Erythroblast (primary cell): ENCODE measurements around the gene RBM20.

Source experiments
- DNase-seq, 2 experiments: peaks; one replicate each; lab custom pipeline; 2025; lab: John Stamatoyannopoulos, UW
- GATA1 ChIP-seq: IDR thresholded peaks from 2 replicates; pipeline ENCODE4 v1.6.1; 2011; ENCODE audit warnings: low read depth, mild to moderate bottlenecking, control low read depth, low read length, moderate library complexity
- POLR2A ChIP-seq: IDR thresholded peaks from 2 replicates; pipeline ENCODE4 v1.6.1; 2011; ENCODE audit warnings: mild to moderate bottlenecking, low read length

The RBM20 gene

DNA sequence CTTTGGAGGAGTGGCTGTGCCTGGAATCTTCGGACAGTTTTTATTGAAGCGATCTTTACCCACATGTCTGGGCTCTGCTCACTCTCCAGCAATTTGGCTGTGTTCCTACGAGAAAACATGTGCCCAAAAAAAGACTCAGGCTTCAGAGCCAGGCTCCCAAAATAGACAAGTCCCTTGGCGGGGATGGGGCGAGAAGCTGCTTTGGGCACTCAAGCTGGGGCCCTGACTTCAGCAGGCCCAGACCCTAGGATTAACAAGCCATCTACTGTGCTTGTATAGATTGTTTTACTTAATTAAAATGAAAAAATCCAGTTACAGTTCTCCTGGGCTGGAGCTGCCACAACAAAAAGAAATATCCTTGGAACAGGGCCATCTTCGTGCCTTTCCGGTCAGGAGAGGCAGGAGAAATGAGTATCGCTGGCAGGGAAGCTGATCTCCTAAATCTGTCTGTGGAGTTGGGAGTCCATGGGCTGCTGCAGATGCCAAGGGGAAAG lies 176.2 kb downstream of the RBM20 start:
- DNase-seq, result no peak
- TF ChIP-seq GATA1 (no peak), POLR2A (no peak)

DNA sequence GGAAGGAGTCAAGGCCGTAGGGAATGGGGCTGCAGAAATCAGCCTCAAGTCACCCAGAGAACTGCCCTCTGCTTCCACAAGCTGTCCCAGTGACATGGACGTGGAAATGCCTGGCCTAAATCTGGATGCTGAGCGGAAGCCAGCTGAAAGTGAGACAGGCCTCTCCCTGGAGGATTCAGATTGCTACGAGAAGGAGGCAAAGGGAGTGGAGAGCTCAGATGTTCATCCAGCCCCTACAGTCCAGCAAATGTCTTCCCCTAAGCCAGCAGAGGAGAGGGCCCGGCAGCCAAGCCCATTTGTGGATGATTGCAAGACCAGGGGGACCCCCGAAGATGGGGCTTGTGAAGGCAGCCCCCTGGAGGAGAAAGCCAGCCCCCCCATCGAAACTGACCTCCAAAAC lies 177.4 kb downstream of the RBM20 start:
- TF ChIP-seq GATA1 (no peak), POLR2A (no peak)

DNA sequence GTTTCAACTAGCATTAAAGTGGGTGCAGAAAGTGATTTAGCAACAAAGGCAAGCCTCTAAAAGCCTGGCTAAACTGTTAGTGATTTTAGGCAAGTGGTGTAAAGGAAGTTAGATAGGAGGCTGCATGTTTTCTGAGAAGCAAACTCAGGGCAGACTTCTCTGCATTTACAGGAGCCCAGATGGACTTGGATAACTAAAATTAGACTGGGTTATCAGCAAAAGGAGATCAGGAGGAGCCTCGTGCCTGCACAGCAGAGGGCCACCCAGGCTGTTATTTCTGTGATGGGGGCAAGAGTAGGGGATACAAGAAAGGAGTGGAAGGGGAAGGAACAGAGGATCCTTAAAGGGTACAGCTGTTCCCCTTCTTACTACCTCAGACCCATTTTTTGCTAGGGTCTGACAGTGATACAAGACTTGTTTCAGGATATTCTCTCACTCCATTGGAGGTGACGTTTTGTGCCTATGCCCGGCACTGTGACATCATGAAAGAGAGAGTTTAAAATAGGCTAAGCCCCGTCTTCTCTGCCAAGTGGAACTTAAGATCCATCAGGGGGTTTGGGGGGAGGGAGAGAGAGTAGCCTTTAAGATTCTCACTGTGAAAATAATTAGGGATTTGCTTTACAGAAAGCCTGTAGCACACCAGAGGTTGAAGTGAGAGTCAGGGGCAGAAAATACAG lies 178.0 kb downstream of the RBM20 start:
- peak; percentile 52 to 71 for DNase-seq
- TF ChIP-seq GATA1, result no peak
- TF ChIP-seq POLR2A, result no peak

More for the DNA sequence above, 177.4 kb downstream of the RBM20 start:
- DNase-seq, result no peak

DNA sequence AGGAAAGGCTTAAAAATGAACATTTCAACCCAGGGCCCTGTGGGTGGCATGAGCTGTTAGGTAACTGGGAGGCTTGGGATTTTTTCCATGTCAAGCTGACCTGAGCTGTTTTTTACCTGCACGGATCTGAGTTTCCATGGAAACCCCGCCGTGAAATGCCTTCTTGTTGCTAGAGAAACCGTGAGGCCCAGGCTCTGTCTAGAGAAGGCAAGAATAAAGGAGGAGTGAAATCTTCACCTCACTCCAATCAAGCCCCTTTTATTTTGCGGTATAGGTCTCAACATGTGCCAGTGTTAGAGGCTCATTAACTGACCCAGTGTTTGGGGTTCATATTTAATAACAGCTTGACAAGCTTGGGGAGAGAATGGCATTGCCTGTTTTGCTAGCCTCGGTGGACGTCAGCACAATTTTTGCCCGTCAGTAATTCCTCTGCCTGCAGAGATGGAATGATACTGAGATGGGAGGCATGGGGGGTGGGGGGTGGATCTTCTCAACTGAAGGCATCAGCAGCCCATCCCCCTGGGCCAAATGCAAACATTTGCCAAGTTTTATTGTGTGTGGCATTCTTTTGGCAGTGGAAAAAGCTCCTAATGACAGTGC lies 178.7 kb downstream of the RBM20 start:
- DNase-seq, result peak in 1 of 2 experiments; percentile 28
- TF ChIP-seq GATA1, result no peak
- TF ChIP-seq POLR2A, result no peak

DNA sequence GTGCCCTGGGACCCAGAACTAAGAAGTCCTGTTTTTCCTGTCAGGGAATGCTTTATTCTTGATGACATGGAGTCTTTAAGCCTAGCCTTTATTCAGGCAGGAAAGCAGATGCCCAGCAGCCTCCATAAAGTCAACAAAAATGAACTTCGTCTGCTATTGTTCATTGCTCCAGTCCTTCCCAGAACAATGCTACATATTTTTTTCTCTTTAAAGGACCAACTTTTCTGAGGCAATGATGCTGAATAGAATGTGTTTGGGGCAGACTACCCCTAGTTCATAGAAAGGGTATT lies 180.0 kb downstream of the RBM20 start:
- TF ChIP-seq POLR2A, result no peak
- no peak for TF ChIP-seq GATA1
- no peak for DNase-seq

DNA sequence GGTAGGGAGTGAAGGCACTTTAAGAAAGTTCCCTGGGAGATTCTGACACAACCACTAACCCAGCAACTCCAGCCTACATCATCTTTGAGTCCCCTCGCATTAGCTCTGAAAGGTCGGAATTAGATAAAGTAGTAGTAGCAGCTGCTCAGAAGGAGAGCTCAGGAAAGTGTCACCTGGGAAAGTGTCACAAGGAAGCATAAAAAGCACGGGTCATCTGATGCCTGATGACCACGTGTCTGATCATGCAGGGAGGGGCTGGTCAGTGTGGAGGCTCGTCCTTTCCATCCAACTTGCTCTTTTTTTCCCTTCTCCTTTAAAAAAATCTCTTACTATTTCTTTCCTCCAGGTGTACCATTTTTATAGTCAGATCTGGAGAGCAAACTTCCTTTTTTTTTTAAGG lies 180.5 kb downstream of the RBM20 start:
- DNase-seq, result no peak
- TF ChIP-seq GATA1 (no peak), POLR2A (no peak)

DNA sequence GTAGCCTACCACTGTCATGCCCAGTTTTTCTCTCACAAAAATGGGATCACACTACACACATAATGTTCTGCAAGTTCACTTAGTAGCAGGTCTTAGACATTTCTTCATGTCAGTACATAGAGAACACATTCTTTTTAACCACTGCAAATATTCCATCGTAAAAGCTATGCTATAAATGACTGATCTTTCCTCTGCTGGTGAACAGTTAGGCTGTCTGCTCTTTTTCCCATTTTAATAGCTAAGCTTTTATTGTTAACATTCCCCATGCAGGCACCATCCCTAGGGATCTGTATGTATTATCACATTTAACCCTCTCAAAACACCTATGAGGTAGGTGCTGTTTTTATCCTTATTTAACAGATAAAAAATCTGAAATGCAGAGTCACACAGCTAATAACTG lies 181.4 kb downstream of the RBM20 start:
- no peak for DNase-seq
- no peak for TF ChIP-seq POLR2A
- no peak for TF ChIP-seq GATA1

DNA sequence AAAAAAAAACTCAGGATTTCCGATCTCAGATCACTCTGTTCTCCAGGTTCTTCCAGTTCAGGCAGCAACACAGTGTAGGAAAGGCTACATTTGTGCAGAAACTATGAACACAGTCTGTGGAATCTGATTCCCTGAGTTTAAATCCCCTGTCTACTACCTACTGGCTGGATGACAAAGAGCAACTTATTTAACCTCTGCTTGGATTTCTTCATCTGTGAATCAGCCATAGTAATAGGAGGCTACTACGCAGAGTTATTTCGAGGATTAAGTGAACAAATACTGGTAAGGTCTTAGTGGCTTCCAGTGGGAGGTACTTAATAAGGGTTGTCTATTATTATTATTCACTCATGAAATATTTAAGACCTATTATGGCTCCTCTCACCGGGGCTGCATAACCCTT lies 183.3 kb downstream of the RBM20 start:
- no peak for DNase-seq

DNA sequence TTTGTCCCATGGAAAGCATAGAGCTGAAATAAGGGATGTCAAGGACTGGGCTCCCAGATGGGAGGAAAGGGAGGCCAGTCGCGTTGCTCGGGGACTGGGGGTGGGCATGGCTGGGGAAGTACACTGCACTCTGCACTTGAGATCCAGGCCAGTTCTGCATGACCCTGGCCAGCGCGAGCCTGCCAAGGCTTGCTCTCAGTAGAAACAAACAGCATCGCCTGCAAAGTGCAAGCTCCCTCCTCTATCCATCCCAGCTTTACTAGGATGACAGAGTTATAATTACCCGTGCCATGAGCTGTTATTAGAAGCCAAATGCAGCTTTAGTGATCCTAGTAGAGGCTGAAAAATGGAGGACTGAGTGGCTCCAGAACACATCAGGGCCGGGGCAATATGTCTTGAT lies 183.7 kb downstream of the RBM20 start:
- no peak for DNase-seq
- TF ChIP-seq POLR2A, result no peak
- no peak for TF ChIP-seq GATA1

More for the DNA sequence above, 183.3 kb downstream of the RBM20 start:
- TF ChIP-seq POLR2A, result no peak
- TF ChIP-seq GATA1, result no peak

DNA sequence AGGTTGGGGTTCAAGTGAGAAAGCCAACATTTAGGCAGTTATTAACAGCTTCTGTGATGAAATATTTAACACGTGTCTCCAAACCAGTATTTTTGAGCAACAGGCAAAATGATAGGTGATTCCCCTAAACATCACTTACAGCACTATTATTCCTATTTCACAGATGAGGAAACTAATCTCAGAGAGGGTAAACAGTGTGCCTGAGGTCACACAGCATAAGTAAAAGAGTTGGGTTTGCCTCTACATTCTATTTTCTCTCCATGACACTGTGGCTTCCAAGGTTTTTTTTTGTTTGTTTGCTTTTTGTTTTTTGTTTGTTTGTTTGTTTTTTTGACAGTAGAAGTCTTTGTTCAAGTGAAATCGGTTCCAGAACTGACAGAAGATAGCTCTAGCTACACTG lies 184.4 kb downstream of the RBM20 start:
- DNase-seq, result no peak
- no peak for TF ChIP-seq GATA1
- no peak for TF ChIP-seq POLR2A

DNA sequence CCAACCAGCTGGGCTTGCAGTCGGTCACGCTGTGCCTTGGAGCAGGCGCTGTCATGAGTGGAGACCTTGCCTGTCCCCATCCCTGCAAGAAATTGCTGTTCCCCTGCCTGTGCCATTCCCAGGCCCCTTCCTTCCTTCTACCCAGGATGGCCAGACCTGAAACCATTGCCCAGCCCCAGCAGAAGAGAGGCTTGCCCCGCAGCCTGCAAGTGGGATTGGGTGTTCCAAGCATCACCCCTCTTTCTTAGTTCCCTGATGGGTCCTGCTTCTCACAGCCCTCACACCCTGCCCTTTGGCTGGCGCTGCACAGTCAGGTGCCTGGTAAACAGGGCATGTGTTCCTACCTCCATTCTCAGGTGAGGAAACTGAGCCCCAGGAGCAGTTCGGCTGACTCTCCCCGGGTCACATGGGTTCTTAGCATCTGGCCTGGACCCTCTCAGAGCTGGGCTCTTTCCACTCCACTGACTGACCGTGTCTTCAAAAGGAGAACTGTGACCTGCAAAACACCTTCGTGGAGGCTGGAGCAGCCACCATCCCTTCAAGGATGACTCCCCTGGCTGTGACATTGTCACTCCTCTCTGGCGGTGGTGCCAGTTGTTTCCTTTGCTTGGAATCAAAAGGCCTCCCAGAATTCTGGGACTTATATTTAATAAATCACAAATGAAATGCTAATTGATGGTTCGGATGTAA lies 185.7 kb downstream of the RBM20 start:
- TF ChIP-seq GATA1 (no peak), POLR2A (no peak)

DNA sequence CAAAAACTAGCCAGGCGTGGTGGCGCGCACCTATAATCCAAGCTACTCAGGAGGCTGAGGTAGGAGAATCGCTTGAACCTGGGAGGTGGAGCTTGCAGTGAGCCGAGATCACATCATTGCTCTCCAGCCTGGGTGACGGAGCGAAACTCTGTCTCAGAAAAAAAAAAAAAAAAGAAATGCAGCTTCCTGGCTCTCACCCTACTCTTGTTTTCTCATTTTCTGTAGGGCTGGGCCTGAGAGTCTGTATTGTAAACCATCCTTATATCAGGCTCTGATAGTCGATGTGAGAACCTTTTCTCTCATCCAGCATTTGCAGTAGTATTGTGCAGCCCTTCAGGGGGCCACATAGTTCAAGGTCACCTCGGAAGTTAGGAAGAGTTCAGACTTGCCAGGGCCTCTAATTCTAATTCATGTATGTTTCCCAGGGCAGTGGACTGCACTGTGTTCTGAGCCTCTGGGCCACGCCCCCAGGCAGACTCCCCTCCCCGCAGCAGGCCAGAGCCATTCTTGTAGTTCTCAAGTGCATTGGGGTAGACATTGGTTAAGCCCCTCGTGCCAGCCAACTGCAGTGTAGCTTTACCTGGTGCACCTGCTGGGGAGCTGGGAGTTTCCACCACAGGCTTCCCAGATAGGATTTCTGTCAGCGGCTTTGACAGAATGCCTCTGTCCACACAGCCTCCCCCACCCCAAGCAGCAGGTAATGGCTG lies 189.3 kb downstream of the RBM20 start:
- no peak for TF ChIP-seq POLR2A
- no peak for DNase-seq

More for the DNA sequence above, 185.7 kb downstream of the RBM20 start:
- no peak for DNase-seq

DNA sequence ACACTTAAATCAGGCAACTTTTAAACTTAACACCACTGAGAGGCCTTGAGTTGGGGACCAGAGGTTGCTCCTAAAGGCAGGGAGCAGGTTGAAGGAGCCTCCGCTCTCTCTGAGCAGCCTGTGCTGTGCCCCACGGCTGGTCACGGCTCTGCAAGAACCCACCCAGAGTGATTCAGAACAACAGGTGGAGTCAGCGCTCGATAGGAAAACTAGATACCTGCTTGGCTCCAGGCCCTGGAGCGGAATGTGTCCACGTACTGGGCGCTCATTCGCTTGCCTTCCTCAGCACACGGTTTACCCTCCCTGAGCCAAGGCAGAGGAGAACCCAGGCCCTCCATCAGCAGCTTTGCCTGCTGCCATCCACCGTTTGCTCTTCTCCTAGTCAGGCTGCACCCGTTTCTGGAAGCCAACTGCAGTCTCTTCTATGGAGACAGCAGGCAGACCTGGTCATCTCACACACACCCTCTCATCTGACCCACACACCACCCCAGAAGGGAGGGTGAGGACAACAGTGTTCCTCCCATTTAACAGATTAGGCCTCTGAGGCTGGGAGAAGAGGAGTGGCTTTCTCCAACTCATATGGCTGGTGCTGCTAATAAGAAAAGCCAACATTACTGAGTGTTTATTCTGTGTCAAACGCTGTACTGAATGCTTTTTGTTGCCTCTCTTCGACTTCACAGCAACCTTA lies 189.9 kb downstream of the RBM20 start:
- TF ChIP-seq POLR2A, result no peak
- TF ChIP-seq GATA1, result no peak
- DNase-seq, result peak in 1 of 2 experiments; percentile 60
